A172 (cell line): ENCODE measurements around the gene SLC41A3. TPM values are rescaled to one million over a fixed set of nuclear protein-coding genes. Genes with fewer than 3 reads are reported as not detected.
"Not testable (repeated sequence)": the region's sequence is repeated elsewhere in the genome, so short reads cannot be mapped to it uniquely, and the experiment has no call there.

ENCODE experiments used
- DNase-seq: peaks from one replicate; pipeline ENCODE4 v3.0.0-alpha.2; 2015; ENCODE audit warnings: low spot score
- total RNA-seq: library from RNA; depleted of rRNA; stranded (reverse); fragments of >200 nt; shearing (Covaris generic); gene quantifications from 2 replicates; pipeline ENCODE4 v1.2.3, GENCODE V29; 2014

The SLC41A3 gene
- total RNA-seq, 1 experiment from 2014 or later: 40.9 TPM

DNA sequence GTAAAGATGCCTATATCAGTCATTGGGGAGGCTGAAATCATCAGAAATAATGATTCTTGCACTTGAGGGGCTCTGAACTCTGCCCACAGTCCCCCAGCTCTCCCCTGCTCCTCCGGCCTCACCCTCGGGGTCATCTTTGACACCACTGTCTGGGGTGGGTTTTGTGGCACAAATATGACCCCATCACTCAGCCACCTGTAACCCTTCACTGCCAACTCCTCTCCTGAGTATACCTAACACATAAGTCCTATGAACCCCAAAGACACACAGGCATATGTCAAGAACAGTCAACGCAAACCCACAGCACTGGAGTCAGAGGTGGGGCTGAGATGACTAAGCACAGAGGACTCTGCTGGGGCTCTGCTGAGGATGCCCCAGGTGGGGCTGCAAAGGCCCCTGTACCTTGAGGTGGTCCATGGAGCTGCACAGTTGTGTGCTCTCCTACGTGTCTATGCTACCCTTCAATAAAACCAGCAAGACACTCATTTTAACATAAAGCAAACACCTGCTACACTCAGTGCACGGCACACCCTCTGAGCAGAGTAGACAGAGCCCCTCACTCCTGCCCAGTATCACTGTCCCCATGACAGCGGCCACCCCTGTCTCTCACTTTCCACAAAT lies 29.9 kb downstream of the SLC41A3 start:
- DNase-seq: no peak

GRCh38 chr3:126053513-126053912 lies 30.4 kb downstream of the SLC41A3 start:
- DNase-seq: peak; percentile 28

GRCh38 chr3:126052196-126053058 lies 31.5 kb downstream of the SLC41A3 start:
- no peak for DNase-seq

DNA sequence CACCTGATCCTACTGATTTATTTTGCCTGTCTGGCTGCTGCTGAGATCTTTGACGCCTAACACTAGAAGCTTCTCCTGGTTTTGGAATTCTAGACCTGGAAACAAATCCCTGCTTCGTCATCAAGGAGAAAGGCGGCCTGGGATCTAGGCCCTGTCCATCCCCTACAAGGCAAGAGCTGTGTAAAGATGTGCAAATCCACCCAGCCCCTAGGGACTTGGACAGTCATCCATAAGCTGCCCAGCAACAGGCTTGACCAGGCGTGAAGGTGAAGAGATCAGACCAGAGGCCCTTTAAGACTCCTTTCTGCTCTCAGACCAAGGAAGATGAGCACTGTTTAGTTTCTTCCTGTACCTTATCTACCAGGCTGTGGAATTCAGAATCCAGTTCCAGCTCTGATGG lies 32.2 kb downstream of the SLC41A3 start:
- no peak for DNase-seq

DNA sequence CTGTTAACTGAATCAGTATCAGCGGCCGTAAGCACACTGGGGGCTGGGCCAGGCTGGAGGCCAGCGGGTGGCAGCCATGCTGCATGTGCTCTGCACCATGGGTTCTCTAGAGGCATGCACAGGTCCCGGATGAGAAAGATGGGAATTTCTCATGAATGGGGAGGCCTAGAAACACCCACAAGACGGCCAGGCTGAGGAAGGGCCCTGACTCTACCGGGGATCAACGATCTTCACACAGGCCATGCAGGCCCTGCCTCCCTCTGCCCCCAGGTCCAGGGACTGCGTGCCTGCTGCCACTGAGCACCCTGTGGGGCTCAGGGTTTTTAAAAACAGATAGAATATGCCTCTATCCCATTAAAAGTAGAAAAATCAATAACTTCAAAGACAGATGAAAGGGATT lies 32.7 kb downstream of the SLC41A3 start:
- DNase-seq: no peak

DNA sequence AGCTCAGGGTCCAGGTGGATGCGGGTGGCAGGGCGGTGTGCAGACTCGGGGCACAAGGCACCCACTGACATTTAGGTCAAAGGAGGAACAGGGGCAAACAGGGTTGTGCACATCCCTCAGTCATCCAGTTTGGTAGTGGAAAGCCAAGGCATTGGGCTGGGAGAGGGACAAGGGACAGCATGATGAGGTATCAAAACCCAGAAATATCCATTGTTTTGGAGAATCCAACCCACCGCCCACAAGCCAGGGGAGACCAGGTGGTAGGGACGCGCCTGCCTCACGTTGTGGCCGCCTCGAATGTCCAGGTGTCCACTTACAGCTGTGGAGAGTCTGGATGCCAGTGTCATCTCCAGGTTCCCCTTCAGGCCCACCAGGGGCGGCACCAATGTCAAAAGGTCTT lies 33.3 kb downstream of the SLC41A3 start:
- no peak for DNase-seq

DNA sequence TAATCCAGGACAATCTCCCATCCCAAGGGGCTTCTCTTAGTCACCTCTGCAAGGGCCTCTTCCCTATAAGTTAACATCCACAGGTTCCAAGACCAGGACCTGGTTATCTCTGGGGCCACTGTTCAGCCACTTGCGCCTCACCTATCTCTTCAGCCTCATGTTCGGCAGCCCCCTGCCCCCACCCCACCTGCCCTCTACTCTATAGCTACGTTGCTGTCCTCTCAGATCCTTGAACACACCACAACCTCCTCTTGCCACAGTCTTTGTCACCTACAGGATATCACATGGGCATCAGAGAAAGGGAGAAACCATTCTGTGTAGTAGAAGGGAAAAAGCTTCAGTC lies 33.9 kb downstream of the SLC41A3 start:
- no peak for DNase-seq

GRCh38 chr3:126049289-126050049 lies 34.5 kb downstream of the SLC41A3 start:
- DNase-seq: no peak

GRCh38 chr3:126040386-126040785 lies 43.5 kb downstream of the SLC41A3 start:
- DNase-seq: no peak

- DNase-seq: no peak
These were observed 44.1 kb downstream of the SLC41A3 start for GRCh38 chr3:126039870-126040269.

- not testable (repeated sequence) for DNase-seq
These were observed 45.1 kb downstream of the SLC41A3 start for GRCh38 chr3:126038791-126039190.

GRCh38 chr3:126036056-126036549 lies 47.8 kb downstream of the SLC41A3 start:
- DNase-seq: no peak

DNA sequence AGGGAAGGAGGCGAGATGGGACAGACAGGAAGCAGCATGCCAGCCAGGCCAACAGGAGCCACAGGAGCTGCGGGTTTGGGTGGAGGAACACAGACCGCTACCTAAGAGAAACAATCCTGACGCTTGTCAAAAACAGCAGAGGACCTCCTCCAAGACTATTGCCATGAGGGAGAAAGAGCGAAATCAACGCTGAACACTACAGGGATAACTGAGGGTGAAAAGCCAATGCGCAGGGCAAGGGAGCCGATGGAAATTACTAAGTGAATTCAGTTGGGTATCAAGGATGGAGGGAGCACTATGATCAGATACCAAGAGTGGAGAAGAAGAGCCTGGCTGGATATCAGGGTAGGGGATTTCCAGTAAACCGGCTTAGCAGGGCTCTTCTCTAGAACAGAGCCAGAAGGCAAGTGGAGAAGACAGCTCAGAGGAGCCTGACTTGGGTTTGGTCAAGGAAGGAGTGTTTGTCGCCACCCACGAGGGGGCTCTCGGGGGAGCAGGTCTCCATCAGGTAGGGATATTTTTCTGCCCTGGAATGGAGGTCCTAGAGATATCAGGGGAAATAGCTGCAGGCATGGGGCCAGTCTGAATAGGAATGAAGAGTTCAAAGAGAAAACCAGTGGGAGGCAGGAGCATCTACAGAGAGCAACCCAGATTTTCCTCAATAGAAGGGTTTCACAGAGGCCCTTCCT lies 48.4 kb downstream of the SLC41A3 start:
- no peak for DNase-seq

DNA sequence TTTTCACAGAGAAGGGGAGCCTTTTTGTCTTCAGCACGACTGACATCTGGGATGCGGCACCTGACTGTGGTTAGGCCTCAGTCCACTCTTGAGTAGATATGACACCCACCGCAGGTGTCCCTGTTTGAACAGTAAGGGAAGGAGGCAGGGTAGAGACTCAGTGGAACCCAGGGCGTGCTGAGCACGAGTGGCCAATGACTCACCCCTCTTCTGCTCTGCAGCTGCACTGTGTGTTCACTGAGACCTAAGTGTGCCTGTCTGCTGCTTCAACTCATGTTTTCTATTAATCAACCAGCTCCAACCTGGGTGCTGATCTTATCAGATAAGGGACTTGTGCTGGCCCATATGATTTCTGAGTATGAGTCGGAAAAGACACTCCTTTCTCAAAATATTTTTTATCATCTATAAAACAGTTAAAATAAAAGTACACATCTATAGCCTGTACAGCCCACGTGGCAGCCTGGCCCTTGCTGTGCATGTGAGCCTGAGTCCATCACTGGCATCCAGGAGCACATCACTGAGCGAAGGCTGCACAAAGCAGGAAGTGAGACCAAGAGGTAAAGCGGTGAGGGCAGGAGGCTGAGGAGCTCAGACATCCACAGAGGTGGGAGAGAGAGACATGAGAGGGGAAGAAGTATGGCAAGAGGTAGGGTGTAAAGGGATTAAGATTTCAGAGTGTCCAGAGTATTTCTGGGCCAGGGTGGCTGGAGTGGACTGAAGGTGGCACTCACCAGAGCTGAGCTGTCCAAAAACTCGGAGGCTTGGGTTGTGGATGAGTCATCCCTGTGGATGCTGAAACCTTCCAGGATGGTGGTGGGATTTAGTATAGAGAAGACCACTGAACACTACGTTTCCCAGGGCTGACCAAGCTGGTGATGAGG lies 49.2 kb downstream of the SLC41A3 start:
- peak; percentile 25 for DNase-seq

DNA sequence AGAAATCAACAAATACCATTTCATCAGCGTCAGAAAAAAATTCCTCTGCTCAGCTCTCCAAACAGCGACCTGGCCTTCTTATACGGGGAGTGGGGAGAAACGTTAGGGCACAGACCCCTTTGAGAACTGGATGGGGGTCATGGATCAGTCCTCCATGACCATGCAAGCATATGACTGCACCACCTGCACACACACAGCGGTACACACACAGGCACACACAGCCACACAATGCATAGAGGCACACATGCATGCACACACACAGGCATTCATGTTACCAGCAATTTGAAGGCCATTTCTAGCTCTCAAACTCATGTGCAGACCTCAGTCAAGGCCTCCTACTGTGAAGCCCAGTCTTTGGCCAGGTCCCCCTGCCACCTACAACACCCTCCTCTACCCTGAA lies 50.2 kb downstream of the SLC41A3 start:
- no peak for DNase-seq

DNA sequence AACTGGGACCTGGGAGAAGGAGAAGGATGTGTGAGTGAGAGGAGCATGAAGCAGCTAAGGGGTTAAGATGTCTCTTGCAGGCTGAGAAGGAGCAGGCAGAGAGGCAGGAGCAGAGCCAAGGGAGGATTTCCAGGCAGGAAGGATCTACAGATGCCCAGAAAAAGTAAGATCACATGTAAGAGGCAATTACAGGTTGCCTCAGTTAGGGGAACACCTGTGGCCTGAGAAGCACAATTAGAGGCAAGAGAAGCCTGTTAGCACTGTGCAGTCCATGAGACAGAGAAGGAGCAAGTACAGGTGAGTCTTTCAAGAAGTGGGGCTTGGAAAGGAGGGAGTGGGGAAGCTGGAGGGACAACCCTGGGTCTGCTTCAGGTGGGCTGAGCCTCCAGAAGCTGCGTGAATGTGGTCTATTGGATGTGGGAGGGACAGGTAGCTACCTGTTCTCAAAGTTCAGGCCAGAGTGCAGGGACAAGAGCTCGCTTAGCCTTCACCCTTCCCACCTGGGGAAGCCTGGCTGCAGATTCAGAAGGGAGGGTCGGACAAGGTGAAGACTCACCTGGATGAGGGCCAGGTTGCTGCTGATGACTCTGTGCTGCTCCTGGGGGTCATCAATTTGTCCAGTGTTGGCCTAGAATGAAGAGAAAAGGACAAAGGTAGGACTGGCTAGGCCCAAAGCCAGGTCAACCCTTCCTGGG lies 50.7 kb downstream of the SLC41A3 start:
- no peak for DNase-seq

DNA sequence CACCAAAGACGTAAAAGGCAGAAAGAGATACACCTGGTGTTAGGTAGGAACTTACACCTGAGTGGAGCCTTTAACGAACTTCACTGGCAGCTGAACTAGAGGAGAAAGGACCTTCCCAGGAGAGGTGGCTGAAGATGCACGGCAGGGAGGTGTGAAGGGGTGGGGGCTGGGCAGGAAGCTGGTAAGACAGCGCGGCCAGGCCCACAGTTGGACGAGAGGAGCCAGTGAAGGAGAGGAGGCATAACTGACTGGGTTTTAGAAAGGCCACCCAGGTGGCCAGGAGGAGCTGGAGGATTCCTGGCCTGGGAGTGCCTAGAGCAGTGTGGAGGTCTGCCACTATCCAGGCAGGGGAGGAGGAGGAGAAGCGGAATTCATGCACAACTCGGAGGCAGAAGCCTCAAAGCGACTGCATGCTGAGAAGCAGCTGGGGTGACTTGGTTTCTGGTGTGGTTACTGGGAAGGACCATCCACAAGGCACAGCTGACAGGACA lies 51.9 kb downstream of the SLC41A3 start:
- DNase-seq: no peak

- no peak for DNase-seq
These were observed 53.5 kb downstream of the SLC41A3 start for GRCh38 chr3:126030455-126030854.

- no peak for DNase-seq
These were observed 54.7 kb downstream of the SLC41A3 start for GRCh38 chr3:126029241-126029640.

DNA sequence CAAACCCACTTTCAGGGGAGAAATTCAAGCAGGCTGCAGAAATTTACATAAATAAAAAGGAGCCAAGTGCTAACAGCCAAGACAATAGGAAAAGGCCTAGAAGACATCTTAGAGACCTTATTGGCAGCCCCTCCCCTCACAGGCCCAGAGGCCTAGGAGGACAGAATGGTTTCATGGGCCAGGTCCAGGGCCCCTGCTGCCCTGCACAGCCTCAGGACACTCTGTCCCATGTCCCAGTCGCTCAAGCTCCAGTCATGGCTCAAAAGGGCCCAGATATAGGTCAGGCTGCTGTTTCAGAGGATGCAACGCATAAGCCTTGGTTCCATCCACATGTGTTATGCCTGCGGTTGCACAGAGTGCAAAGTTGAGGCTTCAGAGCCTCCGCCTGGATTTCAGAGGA lies 55.8 kb downstream of the SLC41A3 start:
- no peak for DNase-seq
